Measurements from ENCODE around the gene SERP2. TPM values are rescaled to one million over a fixed set of nuclear protein-coding genes. Genes with fewer than 3 reads are reported as not detected.

The SERP2 gene
- total RNA-seq, 1 experiment from 2014 or later, result not detected

DNA sequence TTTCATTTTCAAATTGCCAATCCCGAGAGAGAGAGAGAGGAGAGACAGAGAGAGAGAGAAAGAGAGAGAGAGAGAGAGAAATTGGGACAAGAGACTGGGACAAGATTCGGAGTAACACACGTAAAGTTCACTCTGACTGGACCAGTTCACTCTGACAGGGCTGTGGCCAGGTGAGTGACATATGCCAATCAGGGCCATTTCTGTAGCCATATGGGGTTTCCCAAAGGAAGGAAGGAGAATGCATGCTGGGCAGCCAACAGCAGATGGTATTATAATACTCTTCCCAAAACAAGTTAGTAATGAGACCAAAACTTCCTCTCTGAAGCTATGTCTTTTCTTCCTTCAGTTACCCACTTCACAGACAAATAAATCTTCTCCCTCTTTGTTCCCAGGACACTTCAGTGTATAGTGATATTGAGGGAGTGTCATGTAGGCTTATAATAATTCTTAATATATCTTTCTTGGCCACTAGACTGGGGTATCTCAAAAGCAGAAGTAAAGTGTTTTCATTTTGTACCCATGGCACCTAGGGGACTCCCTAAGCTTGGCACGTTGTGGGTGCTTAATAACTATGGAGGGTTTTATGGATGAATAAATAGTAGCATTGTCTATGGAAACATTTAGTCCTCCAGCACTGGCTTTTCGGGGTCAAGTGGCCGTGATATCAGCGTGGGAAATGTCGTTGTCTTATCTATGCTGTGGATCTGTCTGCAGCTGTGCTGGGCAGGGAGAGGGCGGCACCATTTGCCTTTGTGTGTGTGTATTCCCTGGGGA is 51.6 kb downstream of the SERP2 start:
- H3K4me1 ChIP-seq (ENCODE audit: control insufficient read depth in 1 of 2, insufficient read depth in 2 of 2, low read length in 2 of 2), result no peaks in the 10 kb centered on the region
- ChIA-PET POLR2A (interaction anchor here (5.6 kb wide), 1 partner anchor 10 kb away, joined by 28 read pairs; no protein-coding TSS in a partner anchor), RAD21 (ENCODE audit: low non-redundant PET in 1 of 2, low total read pairs in 2 of 2, uncharacterized antibody in 2 of 2, unreplicated experiment in 2 of 2) (no interaction called here), CTCF (no interaction called here)
- no peak for ATAC-seq
- no peaks in the 10 kb centered on the region for H4K20me1 ChIP-seq (ENCODE audit: insufficient read depth)
- no peaks in the 10 kb centered on the region for H3K79me2 ChIP-seq (ENCODE audit: insufficient read depth, low read length)
- no peak overlapping the region for H2AFZ ChIP-seq (ENCODE audit: low read depth, low read length, poor library complexity, severe bottlenecking)
- no peaks in the 10 kb centered on the region for H3K27me3 ChIP-seq (ENCODE audit: insufficient read depth, low read length)
- H3K27ac ChIP-seq (ENCODE audit: low read depth, low read length), result no peak overlapping the region
- H3K9me3 ChIP-seq (ENCODE audit: control insufficient read depth in 1 of 2, insufficient read depth in 1 of 2, low read depth in 1 of 2, low read length in 2 of 2), result no peaks in the 10 kb centered on the region
- intact Hi-C loops (cut with micrococcal nuclease), result no loop called here
- H3K4me3 ChIP-seq (replicated peaks in 1 of 2; ENCODE audit: low read depth in 1 of 2, low read length in 2 of 2), result no peak overlapping the region
- H3K9me2 ChIP-seq (ENCODE audit: insufficient read depth), result no peaks in the 10 kb centered on the region
- H3K36me3 ChIP-seq (ENCODE audit: control insufficient read depth in 1 of 2, insufficient read depth in 2 of 2, low read length in 2 of 2), result no peaks in the 10 kb centered on the region
- TF ChIP-seq YY1 (IDR thresholded peaks at IDR 0.05; ENCODE audit: extremely low read depth, insufficient replicate concordance, low read depth, low read length) (no peak), EZH2phosphoT487 (IDR thresholded peaks at IDR 0.05; ENCODE audit: borderline replicate concordance) (no peak), SP1 (IDR thresholded peaks at IDR 0.05; ENCODE audit: low read depth) (no peak), POLR2A (IDR thresholded peaks at IDR 0.05; ENCODE audit: borderline replicate concordance, extremely low read depth, insufficient read depth, insufficient read length) (no peak), CEBPB (IDR thresholded peaks at IDR 0.05; ENCODE audit: low read depth) (no peak), SRF (IDR thresholded peaks at IDR 0.05; ENCODE audit: low read depth) (no peak), POLR2AphosphoS5 (IDR thresholded peaks at IDR 0.05; ENCODE audit: low read depth, low read length) (no peak), FOSL1 (IDR thresholded peaks at IDR 0.05; ENCODE audit: low read depth) (no peak), RAD21 (IDR thresholded peaks at IDR 0.05; ENCODE audit: low read depth) (no peak), ZFX (IDR thresholded peaks at IDR 0.05) (no peak), MAX (IDR thresholded peaks at IDR 0.05) (no peak), JUND (IDR thresholded peaks at IDR 0.05) (no peak)
- DNase-seq (ENCODE audit: low read depth, low spot score), result no peak
- no peak overlapping the region for H3K4me2 ChIP-seq (ENCODE audit: low read length)
- no TSS peak for BruUV-seq (replicated peaks)
- H3K9ac ChIP-seq (ENCODE audit: low read length), result no peak overlapping the region

DNA sequence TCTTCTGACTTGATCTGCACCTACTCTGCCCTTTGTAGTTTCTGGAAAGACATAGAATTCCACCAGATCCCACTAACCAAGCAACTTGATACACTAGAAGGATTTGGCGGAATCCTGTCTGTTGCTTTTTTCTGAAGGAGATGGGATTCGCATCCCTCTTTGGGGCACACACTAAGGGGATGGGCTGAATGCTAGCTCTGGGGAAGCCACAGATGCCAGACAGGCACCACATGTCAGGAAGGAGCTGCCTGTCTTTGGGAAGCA is 52.1 kb downstream of the SERP2 start:
- no TSS peak for BruUV-seq (replicated peaks)
- no peaks in the 10 kb centered on the region for H4K20me1 ChIP-seq (ENCODE audit: insufficient read depth)
- POLR2A ChIA-PET, result interaction anchor here (5.6 kb wide), 1 partner anchor 10 kb away, joined by 28 read pairs; no protein-coding TSS in a partner anchor
- H3K4me1 ChIP-seq (ENCODE audit: control insufficient read depth in 1 of 2, insufficient read depth in 2 of 2, low read length in 2 of 2), result peaks cover 0 to under 1% of the 10 kb centered on the region in 2 experiments; a peak in 2 of 4 replicates
- intact Hi-C loops (cut with micrococcal nuclease), result no loop called here
- RAD21 ChIA-PET (ENCODE audit: low non-redundant PET in 1 of 2, low total read pairs in 2 of 2, uncharacterized antibody in 2 of 2, unreplicated experiment in 2 of 2), result no interaction called here
- H3K27me3 ChIP-seq (ENCODE audit: insufficient read depth, low read length), result no peaks in the 10 kb centered on the region
- H3K4me3 ChIP-seq (replicated peaks in 1 of 2; ENCODE audit: low read depth in 1 of 2, low read length in 2 of 2), result no peak overlapping the region
- no peaks in the 10 kb centered on the region for H3K9me3 ChIP-seq (ENCODE audit: control insufficient read depth in 1 of 2, insufficient read depth in 1 of 2, low read depth in 1 of 2, low read length in 2 of 2)
- H3K4me2 ChIP-seq (ENCODE audit: low read length), result no peak overlapping the region
- TF ChIP-seq POLR2A (IDR thresholded peaks at IDR 0.05; ENCODE audit: borderline replicate concordance, extremely low read depth, insufficient read depth, insufficient read length) (no peak), POLR2AphosphoS5 (IDR thresholded peaks at IDR 0.05; ENCODE audit: low read depth, low read length) (no peak), TCF7L2 (IDR thresholded peaks at IDR 0.05; ENCODE audit: borderline replicate concordance, extremely low read depth, insufficient read depth, insufficient read length) (no peak), SP1 (IDR thresholded peaks at IDR 0.05; ENCODE audit: low read depth) (no peak)
- TF ChIP-seq, protein P1, sequence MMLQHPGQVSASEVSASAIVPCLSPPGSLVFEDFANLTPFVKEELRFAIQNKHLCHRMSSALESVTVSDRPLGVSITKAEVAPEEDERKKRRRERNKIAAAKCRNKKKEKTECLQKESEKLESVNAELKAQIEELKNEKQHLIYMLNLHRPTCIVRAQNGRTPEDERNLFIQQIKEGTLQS (IDR thresholded peaks at IDR 0.05), result no peak
- H3K9ac ChIP-seq (ENCODE audit: low read length), result no peak overlapping the region
- H3K36me3 ChIP-seq (ENCODE audit: control insufficient read depth in 1 of 2, insufficient read depth in 2 of 2, low read length in 2 of 2), result no peaks in the 10 kb centered on the region
- CTCF ChIA-PET, result no interaction called here
- no peaks in the 10 kb centered on the region for H3K79me2 ChIP-seq (ENCODE audit: insufficient read depth, low read length)
- H2AFZ ChIP-seq (ENCODE audit: low read depth, low read length, poor library complexity, severe bottlenecking), result no peak overlapping the region
- no peak overlapping the region for H3K27ac ChIP-seq (ENCODE audit: low read depth, low read length)
- no peaks in the 10 kb centered on the region for H3K9me2 ChIP-seq (ENCODE audit: insufficient read depth)
- ATAC-seq (no peak), DNase-seq (ENCODE audit: low read depth, low spot score) (no peak)

All from HCT116 (cell line).